Muscle of back (tissue), 13 donors: ENCODE measurements around the gene PLPPR1. TPM values are rescaled to one million over a fixed set of nuclear protein-coding genes. Genes with fewer than 3 reads are reported as not detected.

Experiments
- DNase-seq, 3 donors: peaks; one replicate each; pipeline versions ENCODE4 v3.0.0 to v3.0.0-alpha.2; 2013
- long read RNA-seq, 9 donors: transcript quantifications; one replicate each; lab custom pipeline, GENCODE V29; 2026
- polyA plus RNA-seq, 10 donors: library from polyadenylated mRNA; unstranded; fragments of 120-200 nt; gene quantifications; one replicate each; pipeline ENCODE4 v1.2.1, GENCODE V29; 2013; ENCODE audit not compliant: insufficient read length in 10 of 10

Gene PLPPR1
- 1 to 10 TPM; 2.4 to 6.7 (median 4.2) TPM for polyA plus RNA-seq
- long read RNA-seq, donor 1, partial matches to known transcripts, result 0 of 1 reads
- long read RNA-seq, donor 1, other reads (novel, unspliced or antisense), result 0 of 1 reads
- long read RNA-seq, donor 2, partial matches to known transcripts, result 0 of 1 reads
- long read RNA-seq, donor 2, other reads (novel, unspliced or antisense), result 0 of 1 reads
- long read RNA-seq, donor 3, result 0 reads
- long read RNA-seq, donor 4, partial matches to known transcripts, result 6 of 7 reads
- long read RNA-seq, donor 4, other reads (novel, unspliced or antisense), result 0 of 7 reads
- long read RNA-seq, donor 5, result 0 reads
- long read RNA-seq, donor 6, partial matches to known transcripts, result 16 of 17 reads
- long read RNA-seq, donor 6, other reads (novel, unspliced or antisense), result 0 of 17 reads
- long read RNA-seq, donor 7, result 0 reads
- long read RNA-seq, donor 8, result 0 reads
- long read RNA-seq, donor 9, result 0 reads

DNA sequence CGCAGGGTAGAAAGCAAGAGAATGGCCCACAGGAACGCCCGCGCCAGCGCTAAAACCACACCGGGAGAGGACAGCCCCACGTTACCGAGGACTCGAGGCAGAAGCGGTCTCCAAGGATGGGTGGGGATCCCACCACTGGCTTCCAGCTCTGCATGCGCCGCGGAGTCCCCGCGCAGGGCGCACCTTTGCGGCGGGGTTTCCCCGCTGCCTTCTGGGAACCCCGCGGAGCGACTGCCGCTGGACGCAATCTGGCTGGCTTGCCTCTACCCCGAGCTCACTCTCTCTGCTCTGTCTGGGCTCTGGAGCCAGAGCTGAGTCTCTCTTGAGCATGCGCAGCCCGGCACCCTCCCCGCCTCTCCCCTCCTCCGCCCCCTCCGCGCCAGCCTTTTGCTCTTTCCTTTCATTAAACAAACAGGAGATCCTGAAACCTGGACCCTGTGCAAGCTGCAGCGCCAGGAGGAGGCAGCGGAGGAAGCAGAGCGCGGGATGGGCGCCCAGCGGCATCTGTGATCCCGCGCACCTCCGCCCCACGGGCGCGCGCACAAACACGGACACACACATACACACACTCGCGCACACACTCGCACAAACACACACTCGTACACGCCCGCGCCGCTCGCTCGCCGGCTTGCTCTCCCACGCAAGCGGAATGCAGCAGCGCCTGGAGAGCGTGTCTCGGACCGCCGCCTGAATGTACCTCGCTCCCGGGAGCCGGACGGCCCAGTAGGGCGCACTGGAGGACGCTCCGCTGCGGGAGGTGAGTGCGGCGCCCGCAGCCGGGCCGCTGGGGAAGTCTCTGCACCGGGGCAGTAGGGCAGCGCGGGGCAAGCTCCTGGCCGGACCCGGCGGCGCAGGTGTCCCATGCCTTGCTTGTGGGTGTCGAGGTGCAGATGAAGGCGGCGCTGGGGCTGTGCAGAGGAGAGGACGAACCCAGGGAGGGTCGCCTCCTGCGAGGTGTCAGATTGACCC lies at the start of gene PLPPR1:
TSS of gene PLPPR1 (plus strand) at position 382 of the 969 bp plus-strand sequence.
- peak; percentile 54 to 84 (median 72) for DNase-seq

DNA sequence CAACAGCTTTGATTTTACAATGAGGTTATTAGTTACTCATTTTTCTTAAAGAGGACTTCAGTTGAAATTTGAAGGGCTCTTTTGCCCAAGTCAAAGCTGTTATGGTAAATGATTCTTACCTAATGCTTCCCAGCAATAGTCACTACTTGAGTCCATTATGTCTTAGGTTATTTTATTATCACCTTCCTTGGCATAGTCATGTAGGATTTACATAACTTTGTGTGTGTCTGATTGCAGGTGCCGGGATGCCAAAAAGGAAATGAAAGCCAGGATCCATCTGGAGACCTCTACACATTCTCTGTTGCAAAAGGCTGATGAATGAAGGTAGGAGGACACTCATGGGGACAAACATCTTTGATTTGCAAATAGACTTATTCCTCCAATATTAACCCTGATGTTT lies 38.8 kb upstream of the PLPPR1 start:
- DNase-seq, result no peak

DNA sequence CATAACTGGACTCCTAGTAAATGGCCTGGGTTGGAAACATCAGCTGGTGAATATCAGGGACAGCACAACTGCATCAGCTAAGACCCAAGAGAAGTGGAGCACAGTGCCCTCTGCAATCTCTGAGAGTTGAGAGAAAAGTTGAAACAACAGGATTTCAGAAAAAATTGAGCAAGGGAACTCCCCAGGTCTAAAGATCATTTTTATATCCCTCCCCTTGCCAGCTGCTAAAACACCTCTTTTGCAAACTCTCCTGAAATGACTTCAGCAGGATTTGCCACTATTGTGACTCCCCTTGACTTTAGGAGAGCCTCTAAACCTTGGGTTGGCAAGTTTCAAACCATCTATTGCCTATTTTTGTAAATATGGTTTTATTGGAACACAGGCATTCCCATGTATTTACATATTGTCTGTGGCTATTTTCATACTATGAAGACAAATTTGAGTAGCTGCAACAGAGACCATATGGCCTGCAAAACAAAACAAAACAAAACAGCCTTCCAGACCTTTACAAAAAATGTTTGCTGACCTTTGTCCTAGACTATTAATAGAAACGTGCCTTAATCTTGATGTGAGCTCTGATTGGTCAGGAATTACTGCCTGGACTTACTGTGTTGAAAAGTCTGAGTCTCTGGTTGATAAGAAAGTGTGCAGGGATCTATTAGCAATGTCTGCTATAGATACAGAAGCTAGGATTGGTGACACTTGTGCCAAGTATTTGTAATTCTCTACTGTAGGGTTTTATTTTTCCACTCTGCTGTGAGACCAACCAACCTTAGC lies 37.7 kb upstream of the PLPPR1 start:
- DNase-seq, result no peak

DNA sequence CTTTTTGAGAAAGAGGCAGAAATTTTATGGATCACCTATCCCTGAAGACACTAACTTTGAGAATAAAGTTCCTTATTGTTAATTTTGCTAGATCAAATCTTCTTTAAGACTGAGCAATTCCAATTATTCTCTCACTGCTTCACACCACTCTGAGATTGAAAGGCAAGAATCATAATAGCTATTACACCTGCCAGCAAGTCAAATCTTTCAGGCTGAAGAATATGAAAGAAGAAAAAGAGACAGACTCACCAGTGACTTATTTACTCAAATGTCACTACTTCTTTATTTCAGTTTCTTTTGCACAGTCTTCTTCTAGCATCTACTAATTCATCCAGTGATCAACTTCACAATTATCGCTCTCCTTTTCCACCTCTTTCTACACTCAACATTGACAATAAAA lies 35.9 kb upstream of the PLPPR1 start:
- no peak for DNase-seq

DNA sequence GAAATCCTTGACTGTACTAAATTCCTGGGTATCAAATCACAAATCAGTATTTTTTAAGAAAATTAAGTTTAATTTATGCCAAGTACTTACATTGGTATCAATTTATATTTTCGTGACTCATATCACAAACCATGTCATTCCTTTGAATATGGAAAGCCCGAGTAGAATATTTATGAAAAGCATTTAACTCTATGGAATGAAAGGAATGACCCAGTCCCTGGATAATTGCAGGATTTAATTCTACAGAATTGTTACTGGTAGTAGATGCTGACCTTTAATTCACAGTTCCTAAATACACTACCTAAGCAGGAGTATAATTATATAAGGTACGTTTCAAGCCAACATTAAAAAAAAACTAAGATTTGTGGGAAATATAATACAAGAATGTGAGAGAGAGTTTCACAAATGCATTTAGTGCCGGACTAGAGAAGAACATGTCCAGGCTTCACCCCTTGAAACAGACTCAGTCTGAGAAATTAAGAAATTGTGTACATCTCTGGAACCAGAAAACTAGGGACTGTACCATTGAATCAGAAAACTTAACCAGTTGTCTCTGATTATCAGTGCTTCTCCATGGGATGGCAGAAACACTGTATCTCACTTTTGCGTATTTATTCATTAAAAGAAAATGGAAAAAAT lies 28.5 kb upstream of the PLPPR1 start:
- no peak for DNase-seq

DNA sequence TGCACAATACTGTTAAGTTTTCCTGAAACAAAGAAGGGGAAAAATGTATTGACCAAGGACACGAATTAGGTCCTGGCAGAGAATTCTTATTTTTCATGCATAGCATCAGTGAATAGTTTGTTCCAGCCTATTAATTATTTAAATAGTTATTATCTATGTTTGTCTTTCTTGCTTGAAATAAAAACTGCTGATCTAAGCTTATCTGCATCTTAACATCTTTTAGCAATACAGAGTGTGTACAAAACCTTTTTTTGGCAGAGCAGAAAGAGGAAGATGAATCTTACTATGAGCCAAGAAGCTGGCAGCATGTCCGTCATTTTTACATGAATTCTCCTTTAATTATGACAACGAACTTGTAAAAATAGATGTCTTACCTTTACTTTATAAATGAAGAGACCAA lies 23.3 kb upstream of the PLPPR1 start:
- DNase-seq, result no peak

DNA sequence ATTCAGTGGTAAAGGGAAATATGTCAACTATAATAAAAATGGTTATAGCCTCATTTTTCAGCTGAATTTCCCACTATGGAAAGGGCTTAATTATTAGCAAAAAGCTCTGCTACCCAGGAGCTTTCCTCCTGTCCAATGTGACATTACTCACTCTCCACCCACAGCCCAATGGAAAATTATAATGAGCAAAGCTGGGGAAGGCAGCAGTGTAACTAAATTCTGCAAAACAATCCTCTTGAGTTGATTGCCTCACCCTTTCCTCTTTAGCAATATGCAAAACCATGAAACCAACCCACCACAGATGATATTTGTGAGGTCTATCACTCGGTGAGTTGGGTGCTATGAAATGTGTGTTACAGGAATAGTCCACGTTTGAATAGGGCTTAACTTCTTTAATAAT lies 14.0 kb upstream of the PLPPR1 start:
- DNase-seq, result no peak

DNA sequence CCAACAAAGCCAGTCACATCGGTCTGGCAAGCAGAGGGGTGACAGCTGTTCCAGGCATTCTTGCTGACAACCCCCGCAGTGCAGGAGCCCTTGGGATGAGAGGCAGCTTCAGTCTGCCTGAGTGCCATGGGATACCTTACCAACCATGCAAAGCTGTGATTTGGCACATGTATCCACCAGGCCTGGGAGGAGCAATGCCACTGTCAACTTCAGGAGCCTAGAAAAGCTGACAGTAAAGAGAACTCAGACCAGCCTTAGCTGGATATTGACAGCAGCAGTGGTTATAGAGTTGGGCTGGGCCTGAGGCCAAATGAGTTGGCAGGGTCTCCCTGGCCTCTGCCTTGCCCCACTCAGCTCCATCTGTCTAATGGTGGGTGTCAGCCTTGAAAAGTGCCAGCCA lies 10.1 kb upstream of the PLPPR1 start:
- DNase-seq, result peak; percentile 47 to 68 (median 52)

DNA sequence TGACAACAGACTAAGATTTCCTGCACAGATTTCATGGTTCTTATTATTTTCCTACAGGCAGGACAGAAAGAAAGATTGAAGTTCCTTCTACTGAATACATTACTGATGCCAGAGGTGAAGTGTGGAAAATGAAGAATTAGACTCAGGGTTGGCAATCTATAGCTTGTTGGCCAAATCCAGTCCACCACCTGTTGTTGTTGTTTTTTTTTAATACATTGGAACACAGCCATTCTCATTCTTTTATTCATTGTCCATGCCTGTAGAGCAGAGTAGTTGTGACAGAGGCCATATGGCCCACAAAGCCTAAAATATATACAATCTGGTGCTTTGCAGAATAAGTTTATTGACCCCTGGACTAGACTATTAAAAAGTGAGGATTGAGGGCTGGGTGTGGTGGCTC lies 5.8 kb upstream of the PLPPR1 start:
- peak in 1 of 3 donors; percentile 44 for DNase-seq

DNA sequence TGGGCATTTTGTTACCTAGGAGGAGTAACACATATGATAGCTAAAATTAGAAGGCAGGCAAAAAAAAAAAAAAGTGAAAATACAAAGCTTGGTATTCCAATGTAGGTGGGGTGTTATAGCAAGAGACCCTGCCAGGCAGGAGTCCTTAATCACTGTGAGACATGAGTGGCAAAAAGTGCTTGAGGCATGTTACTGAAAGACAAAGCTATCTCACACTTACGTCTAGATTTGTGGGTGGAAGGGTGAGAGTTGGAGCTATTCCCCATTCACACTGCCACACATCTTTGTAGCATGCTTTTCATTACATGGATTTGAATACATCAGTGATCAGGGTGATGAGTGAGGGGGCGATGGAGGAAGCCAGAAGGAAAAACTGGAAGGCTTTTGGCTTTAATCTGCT lies 2.6 kb upstream of the PLPPR1 start:
- no peak for DNase-seq

DNA sequence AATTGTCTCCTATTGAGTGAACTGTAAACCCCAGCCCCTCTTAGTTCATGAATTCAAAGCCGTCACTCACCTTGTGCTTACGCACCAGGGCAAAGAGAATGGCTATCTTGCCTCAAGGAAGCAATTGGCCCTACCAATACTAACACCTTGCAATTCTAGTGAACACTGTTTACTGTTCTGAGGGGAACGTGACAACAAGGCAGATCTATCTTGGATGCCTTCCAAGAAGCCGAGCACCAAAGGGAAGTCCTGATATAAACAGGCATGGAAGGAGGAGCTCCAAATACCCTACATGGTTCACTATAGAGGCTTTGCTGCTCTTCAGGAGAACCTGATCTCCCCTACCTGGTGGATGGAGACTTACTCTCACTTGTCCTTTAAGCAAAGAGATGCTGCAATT lies 1.7 kb upstream of the PLPPR1 start:
- no peak for DNase-seq

DNA sequence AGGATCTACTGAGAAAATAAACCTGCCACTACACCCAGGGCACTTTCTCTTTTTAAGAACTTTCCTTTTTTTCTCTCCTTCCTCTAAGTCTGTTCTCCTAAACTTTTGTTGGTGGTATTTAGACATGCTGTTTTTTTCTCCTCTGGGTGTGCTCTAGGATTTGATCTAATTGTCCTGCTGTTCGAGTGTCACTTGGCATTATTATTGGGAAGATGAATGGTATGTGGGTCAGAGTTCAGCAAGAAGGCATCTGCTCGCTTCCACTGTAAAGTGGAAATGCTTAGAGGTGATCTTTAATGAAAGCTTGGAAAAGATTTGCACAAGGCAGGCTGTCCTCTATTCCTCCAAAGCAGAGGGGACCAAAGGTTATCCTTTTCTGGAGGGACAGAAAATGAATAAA lies 1.3 kb upstream of the PLPPR1 start:
- DNase-seq, result no peak

DNA sequence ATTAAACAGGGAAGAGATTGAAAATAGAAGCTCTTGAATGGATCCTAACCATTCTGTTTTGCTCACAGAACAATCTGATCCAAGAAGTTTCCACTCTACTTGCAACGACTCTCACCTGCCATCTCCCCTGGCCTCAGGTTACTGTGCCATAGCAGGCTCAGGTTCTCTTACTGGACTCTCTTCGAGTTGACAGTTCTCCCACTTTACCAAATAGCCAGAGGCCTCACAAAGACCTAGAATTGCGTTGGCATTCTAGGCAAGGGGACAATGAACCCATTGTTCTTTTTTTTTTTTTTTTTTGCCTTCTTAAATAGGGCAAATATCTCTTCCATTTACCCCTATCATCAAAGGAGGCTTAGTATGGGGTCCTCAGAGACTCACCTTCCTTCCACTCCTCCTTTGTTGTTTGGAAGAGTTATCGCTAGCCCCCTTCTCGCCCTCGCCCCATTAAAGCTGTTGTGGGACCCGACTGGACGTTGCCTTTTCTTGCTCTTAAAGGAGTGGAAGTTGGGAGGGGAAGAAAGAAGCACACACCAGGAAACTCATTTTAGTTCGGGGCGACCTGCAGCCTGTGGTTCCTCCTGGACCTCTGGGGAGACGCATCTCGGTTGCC lies 688 bp upstream of the PLPPR1 start:
- no peak for DNase-seq

DNA sequence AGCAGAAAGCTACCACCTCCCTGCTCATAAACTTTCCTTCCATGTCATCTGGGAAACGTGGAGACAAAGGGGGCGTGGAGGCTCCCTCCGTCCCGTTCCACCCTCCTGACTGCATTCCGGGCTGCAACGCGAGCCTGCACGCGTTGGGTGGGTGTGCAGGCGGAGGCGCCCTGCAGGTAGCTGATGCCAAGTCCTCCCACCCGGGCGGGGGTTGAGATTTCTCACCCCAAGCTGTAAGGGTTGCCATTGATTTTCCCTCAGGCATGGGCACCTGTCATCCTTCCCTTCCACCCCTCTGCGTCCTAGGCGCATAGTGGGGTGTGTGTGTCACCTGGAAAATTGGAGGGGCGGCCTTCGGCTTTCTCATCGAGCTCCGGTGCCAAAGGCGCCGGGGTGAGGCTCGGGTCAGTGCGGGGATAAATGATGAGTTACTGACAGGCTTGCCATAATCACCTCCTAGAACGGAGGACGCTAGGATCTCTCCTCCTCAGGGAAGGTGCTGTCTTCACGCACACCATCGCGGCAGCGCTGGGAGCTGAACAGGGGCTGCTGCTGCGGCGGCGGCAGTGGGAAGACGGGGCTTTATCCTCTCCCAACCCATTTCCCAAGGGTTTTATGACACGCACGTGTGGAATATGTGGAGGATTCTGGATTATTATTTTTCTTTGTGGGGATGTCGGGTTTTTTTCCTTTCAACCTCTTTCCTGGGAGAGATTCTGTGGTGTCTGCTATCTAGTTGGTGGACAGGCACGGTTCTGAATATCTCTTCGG lies 973 bp downstream of the PLPPR1 start:
- DNase-seq, result no peak

DNA sequence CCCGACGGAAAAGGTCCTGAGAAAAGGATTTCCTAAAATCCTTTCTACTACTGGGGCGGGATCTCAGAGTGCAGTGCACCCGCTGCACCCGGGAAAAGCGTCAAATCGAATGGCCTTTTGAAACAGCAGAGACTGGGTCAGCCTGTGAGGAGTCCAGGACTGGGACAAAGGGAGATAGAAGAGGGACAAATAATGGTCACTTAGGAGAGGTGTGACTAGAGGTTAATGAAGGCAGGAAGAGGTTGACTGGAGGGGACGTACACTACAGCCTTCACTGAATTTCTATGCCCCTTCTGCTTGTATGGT lies 1.5 kb downstream of the PLPPR1 start:
- no peak for DNase-seq

DNA sequence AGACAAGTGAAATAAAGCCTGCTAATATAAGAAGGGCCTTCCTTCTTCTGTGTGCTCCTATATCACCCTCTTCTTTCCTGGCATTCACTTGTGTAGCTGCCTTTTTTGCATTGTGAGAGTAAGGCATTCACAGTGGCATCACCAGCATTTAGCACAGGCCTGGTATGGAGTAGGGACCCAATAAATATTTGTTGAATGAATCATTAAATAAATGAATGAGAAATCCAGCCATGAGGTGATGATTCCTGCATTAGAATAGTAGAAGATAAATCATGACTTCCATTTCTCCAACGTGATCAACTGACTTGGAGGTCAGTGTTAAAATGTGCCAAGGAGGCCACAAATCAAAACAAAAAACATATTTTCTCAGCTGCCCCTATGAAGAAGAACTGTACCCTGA lies 3.9 kb downstream of the PLPPR1 start:
- DNase-seq, result no peak

DNA sequence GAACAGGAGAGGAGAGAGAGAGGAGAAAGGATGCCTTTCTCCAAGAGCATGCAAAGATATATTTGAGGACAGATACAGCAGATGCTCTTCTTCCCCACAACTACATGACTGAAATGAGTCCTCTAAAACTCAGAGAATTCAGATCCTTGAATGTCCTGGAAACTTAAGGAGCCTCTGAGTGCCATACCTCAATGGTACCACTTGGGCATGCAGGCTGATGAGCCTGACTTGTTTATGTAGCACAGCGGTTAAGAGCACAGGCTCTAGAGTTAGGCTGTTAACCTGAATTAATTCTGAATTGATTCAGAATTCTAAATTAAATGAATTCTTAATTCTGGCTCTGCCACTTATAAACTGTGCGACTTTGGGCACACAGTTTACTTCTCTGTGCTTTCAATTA lies 5.7 kb downstream of the PLPPR1 start:
- no peak for DNase-seq

DNA sequence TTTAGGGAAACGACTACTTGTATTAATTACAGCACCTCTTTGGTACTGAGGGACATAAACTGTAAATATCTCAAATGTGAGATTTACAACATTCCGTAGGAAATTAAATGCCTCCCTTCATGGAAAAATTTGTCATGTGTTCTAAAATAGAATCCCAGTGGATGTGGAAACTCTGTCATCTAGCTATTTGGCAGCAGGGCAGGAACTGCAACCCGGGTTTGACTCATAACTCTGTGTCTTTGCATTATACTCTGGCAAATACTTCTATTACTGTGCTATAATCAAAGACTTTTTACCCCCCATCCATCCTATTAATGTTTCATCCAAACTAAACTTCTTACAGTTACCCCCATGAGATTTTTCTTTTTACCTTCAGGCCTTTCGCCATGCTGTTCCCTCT lies 6.6 kb downstream of the PLPPR1 start:
- no peak for DNase-seq

DNA sequence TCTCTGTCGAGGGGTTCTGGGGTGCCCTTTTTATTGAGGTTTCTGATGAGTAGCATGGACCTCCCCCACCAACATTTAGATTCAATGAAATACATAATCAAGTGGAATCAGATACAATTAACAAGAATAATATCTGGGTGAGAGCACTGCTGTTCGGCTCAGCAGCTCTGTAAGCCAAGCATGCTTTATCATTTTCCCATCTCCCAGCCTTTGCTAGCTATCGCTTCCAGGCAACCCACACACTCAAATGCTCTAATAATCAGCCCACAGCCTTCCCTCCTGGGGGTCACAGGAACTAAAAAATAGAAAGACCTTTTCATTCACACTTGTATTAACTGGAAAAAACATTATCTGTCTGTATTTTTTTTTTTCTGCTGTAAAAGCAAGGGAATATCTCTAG lies 8.9 kb downstream of the PLPPR1 start:
- no peak for DNase-seq

DNA sequence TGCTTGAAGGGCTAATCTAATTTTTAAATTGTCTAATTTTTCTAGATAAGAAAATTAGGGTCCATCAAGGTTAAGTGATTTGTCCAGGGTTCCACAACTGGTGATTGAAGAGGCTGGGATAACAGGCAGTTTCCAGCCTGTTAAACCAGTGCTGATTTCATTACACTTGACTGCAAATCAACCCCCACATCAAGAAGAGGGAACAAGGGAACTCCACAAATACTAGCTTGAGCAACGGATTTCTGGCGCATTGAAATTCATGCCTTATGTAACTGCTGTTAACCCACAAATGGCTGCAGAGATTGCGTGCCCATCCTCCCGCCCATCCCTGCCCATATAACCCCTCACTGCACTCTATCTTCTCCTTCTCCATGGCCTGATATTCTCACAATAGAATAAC lies 10.0 kb downstream of the PLPPR1 start:
- DNase-seq, result no peak
